HepG2 (cell line): ENCODE data around the gene SYTL2. TPM values are rescaled to one million over a fixed set of nuclear protein-coding genes. Genes with fewer than 3 reads are reported as not detected.

ENCODE experiments used
- BATF2 ChIP-seq: sonication (generic); formaldehyde crosslinking; IDR thresholded peaks from 2 replicates; pipeline ENCODE4 v1.8.0; 2022; ENCODE audit warnings: mild to moderate bottlenecking, missing genetic modification reagents, moderate library complexity
- JUN ChIP-seq: sonication (generic); formaldehyde crosslinking; IDR thresholded peaks from 2 replicates; pipeline ENCODE4 v1.4.0; 2020; ENCODE audit warnings: mild to moderate bottlenecking, missing genetic modification reagents
- NFIB ChIP-seq: sonication (generic); formaldehyde crosslinking; IDR thresholded peaks from 2 replicates; pipeline ENCODE4 v1.9.0; 2021; ENCODE audit warnings: missing genetic modification reagents, mild to moderate bottlenecking, borderline replicate concordance
- PTBP1 ChIP-seq: fragments of 200-400 bp; formaldehyde crosslinking; IDR thresholded peaks from 2 replicates; pipeline ENCODE4 v1.6.1; 2018; ENCODE audit warnings: low read length, low read depth; ENCODE audit not compliant: poor library complexity, severe bottlenecking
- SCMH1 ChIP-seq: sonication (generic); formaldehyde crosslinking; IDR thresholded peaks from 2 replicates; pipeline ENCODE4 v1.9.0; 2021; ENCODE audit warnings: missing genetic modification reagents, mild to moderate bottlenecking, borderline replicate concordance
- ZBTB8A ChIP-seq: sonication (generic); formaldehyde crosslinking; IDR thresholded peaks from 2 replicates; pipeline ENCODE4 v1.4.0; 2020; ENCODE audit warnings: mild to moderate bottlenecking, low read depth, missing genetic modification reagents, borderline replicate concordance
- ZNF232 ChIP-seq: sonication (generic); formaldehyde crosslinking; IDR thresholded peaks from 2 replicates; pipeline ENCODE4 v1.4.0; 2020; ENCODE audit warnings: missing genetic modification reagents, borderline replicate concordance
- ZNF256 ChIP-seq: sonication (generic); formaldehyde crosslinking; conservative IDR thresholded peaks from 2 replicates; pipeline ENCODE4 v1.4.0; 2020; ENCODE audit warnings: missing genetic modification reagents
- ZNF512 ChIP-seq: sonication (generic); formaldehyde crosslinking; IDR thresholded peaks from 2 replicates; pipeline ENCODE4 v1.4.0; 2020; ENCODE audit warnings: mild to moderate bottlenecking, missing genetic modification reagents
- ZNF530 ChIP-seq: sonication (generic); formaldehyde crosslinking; IDR thresholded peaks from 2 replicates; pipeline ENCODE4 v1.5.0; 2020; ENCODE audit warnings: low read depth, mild to moderate bottlenecking, missing genetic modification reagents
- ZNF557 ChIP-seq: sonication (generic); formaldehyde crosslinking; IDR thresholded peaks from 2 replicates; pipeline ENCODE4 v1.4.0; 2020; ENCODE audit warnings: missing genetic modification reagents
- ZNF558 ChIP-seq: sonication (generic); formaldehyde crosslinking; IDR thresholded peaks from 2 replicates; pipeline ENCODE4 v1.9.0; 2022; ENCODE audit warnings: mild to moderate bottlenecking, missing genetic modification reagents, borderline replicate concordance
- ZNF672 ChIP-seq: sonication (generic); formaldehyde crosslinking; IDR thresholded peaks from 2 replicates; pipeline ENCODE4 v1.8.1; 2022; ENCODE audit warnings: missing genetic modification reagents
- ZSCAN12 ChIP-seq: sonication (generic); formaldehyde crosslinking; IDR thresholded peaks from 2 replicates; pipeline ENCODE4 v1.9.0; 2021; ENCODE audit warnings: mild to moderate bottlenecking, missing genetic modification reagents
- ZSCAN22 ChIP-seq: sonication (generic); formaldehyde crosslinking; IDR thresholded peaks from 2 replicates; pipeline ENCODE4 v1.4.0; 2020; ENCODE audit warnings: mild to moderate bottlenecking, missing genetic modification reagents
- ZSCAN29 ChIP-seq: sonication (generic); formaldehyde crosslinking; conservative IDR thresholded peaks from 2 replicates; pipeline ENCODE4 v1.4.0; 2020; ENCODE audit warnings: mild to moderate bottlenecking, missing genetic modification reagents
- polyA plus RNA-seq, 8 experiments: library from polyadenylated mRNA; depleted of rRNA in 3 of 8; stranded (reverse) in 7 of 8; unstranded in 1 of 8; fragments of >200 nt; fragmentation: Illumina TruSeq in 4 of 8; extraction: Trizol in 4 of 8; gene quantifications; 2 replicates each; pipeline versions ENCODE4 v1.2.1 to v1.2.3, GENCODE V29; 2011 to 2016; ENCODE audit warnings: low read depth in 4 of 8, missing spikeins in 1 of 8, mixed read lengths in 1 of 8; ENCODE audit not compliant: insufficient read depth in 1 of 8
- total RNA-seq, 5 experiments: library from RNA; depleted of rRNA; stranded (reverse); fragments of >200 nt; fragmentation: Illumina TruSeq; extraction: Trizol; gene quantifications; 2 replicates each; pipeline ENCODE4 v1.2.3, GENCODE V29; 2016; ENCODE audit warnings: low read depth in 1 of 5
- TF ChIP-seq, protein P1 (sequence below): sonication (generic); formaldehyde crosslinking; IDR thresholded peaks from 2 replicates; pipeline ENCODE4 v1.4.0; 2020; ENCODE audit warnings: missing genetic modification reagents
- TF ChIP-seq, protein P2 (sequence below): sonication (generic); formaldehyde crosslinking; IDR thresholded peaks from 2 replicates; pipeline ENCODE4 v1.8.0; 2023; ENCODE audit warnings: mild to moderate bottlenecking, missing genetic modification reagents
- TF ChIP-seq, protein P3 (sequence below): sonication (generic); formaldehyde crosslinking; IDR thresholded peaks from 2 replicates; pipeline ENCODE4 v1.4.0; 2020; ENCODE audit warnings: missing genetic modification reagents, borderline replicate concordance
- TF ChIP-seq, protein P4 (sequence below): sonication (generic); formaldehyde crosslinking; IDR thresholded peaks from 2 replicates; pipeline ENCODE4 v1.5.1; 2020; ENCODE audit warnings: mild to moderate bottlenecking, missing genetic modification reagents, moderate library complexity

Gene SYTL2
- total and polyA plus RNA-seq, 2 of the 13 experiments (the other 11 are each of a cell fraction or from before 2014, with no cell fraction given): 0.77 to 0.90 TPM

- TF ChIP-seq, protein P1, sequence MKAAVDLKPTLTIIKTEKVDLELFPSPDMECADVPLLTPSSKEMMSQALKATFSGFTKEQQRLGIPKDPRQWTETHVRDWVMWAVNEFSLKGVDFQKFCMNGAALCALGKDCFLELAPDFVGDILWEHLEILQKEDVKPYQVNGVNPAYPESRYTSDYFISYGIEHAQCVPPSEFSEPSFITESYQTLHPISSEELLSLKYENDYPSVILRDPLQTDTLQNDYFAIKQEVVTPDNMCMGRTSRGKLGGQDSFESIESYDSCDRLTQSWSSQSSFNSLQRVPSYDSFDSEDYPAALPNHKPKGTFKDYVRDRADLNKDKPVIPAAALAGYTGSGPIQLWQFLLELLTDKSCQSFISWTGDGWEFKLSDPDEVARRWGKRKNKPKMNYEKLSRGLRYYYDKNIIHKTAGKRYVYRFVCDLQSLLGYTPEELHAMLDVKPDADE: no peak
- no peak for TF ChIP-seq PTBP1
- TF ChIP-seq, protein P2, sequence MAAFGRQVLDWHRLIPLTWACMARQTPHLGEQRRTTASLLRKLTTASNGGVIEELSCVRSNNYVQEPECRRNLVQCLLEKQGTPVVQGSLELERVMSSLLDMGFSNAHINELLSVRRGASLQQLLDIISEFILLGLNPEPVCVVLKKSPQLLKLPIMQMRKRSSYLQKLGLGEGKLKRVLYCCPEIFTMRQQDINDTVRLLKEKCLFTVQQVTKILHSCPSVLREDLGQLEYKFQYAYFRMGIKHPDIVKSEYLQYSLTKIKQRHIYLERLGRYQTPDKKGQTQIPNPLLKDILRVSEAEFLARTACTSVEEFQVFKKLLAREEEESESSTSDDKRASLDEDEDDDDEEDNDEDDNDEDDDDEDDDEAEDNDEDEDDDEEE: 0 out of 2 replicates have a peak, but pooled peaks have one; percentile 44
- no peak for TF ChIP-seq ZNF530 (CRISPR knock-in tag)
- TF ChIP-seq, protein P3, sequence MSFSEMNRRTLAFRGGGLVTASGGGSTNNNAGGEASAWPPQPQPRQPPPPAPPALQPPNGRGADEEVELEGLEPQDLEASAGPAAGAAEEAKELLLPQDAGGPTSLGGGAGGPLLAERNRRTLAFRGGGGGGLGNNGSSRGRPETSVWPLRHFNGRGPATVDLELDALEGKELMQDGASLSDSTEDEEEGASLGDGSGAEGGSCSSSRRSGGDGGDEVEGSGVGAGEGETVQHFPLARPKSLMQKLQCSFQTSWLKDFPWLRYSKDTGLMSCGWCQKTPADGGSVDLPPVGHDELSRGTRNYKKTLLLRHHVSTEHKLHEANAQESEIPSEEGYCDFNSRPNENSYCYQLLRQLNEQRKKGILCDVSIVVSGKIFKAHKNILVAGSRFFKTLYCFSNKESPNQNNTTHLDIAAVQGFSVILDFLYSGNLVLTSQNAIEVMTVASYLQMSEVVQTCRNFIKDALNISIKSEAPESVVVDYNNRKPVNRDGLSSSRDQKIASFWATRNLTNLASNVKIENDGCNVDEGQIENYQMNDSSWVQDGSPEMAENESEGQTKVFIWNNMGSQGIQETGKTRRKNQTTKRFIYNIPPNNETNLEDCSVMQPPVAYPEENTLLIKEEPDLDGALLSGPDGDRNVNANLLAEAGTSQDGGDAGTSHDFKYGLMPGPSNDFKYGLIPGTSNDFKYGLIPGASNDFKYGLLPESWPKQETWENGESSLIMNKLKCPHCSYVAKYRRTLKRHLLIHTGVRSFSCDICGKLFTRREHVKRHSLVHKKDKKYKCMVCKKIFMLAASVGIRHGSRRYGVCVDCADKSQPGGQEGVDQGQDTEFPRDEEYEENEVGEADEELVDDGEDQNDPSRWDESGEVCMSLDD (CRISPR knock-in tag): no peak
- no peak for TF ChIP-seq ZNF557
- 0 out of 2 replicates have a peak, but pooled peaks have one; percentile 61 for TF ChIP-seq ZNF232
- TF ChIP-seq ZSCAN12 (CRISPR knock-in tag): no peak
- no peak for TF ChIP-seq ZNF256 (CRISPR knock-in tag)
- no peak for TF ChIP-seq ZNF672 (CRISPR knock-in tag)
- TF ChIP-seq ZBTB8A (CRISPR knock-in tag): no peak
- no peak for TF ChIP-seq NFIB
- TF ChIP-seq BATF2 (CRISPR knock-in tag): no peak
- no peak for TF ChIP-seq ZSCAN22
- TF ChIP-seq ZNF512: no peak
- TF ChIP-seq SCMH1 (CRISPR knock-in tag): no peak
- TF ChIP-seq, protein P4, sequence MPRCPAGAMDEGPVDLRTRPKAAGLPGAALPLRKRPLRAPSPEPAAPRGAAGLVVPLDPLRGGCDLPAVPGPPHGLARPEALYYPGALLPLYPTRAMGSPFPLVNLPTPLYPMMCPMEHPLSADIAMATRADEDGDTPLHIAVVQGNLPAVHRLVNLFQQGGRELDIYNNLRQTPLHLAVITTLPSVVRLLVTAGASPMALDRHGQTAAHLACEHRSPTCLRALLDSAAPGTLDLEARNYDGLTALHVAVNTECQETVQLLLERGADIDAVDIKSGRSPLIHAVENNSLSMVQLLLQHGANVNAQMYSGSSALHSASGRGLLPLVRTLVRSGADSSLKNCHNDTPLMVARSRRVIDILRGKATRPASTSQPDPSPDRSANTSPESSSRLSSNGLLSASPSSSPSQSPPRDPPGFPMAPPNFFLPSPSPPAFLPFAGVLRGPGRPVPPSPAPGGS: no peak
- TF ChIP-seq ZNF558: no peak
- no peak for TF ChIP-seq JUN (CRISPR knock-in tag)
- TF ChIP-seq ZSCAN29 (CRISPR knock-in tag): no peak
These were observed 163.2 kb downstream of the SYTL2 start, which contains the start of gene TMEM126A (continued) for GRCh38 chr11:85647604-85648299.
